ENCODE results near the gene RABEP2.
A peak's percentile ranks its signal among the peaks of the same experiment; 100 is the strongest.
"Not testable (repeated sequence)": the region's sequence is repeated elsewhere in the genome, so short reads cannot be mapped to it uniquely, and the experiment has no call there.

RABEP2 gene, protein sequence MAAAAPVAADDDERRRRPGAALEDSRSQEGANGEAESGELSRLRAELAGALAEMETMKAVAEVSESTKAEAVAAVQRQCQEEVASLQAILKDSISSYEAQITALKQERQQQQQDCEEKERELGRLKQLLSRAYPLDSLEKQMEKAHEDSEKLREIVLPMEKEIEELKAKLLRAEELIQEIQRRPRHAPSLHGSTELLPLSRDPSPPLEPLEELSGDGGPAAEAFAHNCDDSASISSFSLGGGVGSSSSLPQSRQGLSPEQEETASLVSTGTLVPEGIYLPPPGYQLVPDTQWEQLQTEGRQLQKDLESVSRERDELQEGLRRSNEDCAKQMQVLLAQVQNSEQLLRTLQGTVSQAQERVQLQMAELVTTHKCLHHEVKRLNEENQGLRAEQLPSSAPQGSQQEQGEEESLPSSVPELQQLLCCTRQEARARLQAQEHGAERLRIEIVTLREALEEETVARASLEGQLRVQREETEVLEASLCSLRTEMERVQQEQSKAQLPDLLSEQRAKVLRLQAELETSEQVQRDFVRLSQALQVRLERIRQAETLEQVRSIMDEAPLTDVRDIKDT

DNA sequence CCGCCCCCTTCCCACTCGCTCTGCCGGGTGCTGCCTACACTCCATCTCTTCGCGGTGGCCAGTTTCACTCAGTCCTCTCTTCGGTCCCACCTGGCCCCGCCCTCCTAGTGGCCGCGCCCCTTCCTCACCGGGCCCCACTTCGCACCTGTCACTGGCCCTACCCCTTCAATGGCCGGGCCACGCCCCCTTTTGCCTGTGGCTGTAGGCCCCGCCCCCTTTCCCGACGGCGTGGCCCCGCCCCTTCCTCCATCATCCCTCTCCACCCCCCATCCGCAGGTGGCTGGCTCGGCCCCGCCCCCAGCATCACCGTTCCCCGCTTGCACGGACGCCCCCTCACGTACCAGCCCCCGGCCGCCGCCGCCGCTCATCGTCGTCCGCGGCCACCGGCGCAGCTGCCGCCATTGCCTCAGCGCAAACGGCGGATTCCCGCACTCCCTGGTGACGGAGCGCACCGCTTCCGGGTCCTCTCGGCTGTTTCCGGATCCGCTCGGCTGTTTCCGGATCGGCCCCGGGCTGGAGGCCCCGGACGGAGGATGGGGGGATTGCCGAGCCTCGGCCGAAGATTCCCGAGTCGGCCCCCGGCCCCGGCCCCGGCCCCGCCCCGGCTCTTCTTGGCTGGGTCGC, at the start of gene RABEP2:
RABEP2 (minus strand) TSS at position 477 of the 624 bp plus-strand sequence; CDS start at position 402, 75 bp downstream.
- DNase-seq (ENCODE audit: low spot score): peak; percentile 95
- FAIRE-seq: no peak

DNA sequence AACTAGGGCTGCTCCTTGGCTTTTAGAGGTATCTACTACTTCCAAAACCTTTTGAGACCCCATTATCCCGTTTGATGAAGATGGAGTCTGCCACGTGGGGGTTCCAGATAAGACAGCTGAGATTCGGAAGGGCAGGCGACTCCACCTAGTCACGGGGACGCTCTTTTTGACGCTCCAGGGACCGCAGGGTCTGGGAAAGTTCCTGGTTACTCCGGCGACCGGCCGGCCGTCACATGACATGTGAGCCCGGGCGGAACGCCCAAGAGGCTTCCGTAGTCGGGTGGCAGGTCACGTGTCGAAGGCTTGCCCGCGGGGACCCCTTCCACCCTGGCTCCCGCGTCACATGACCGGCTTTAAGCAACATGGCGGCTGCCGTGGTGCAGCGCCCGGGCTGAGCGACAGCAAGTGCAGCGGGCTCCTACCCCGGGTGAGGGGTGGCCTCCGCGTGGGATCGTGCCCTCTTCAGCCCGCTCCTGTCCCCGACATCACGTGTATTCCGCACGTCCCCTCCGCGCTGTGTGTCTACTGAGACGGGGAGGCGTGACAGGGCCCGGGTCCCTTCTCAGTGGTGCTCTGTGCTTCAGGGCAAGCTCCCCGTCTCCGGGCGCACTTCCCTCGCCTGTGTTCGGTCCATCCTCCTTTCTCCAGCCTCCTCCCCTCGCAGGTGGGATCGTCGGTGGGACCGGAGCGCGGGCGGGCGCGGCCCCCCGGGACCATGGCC, 49.6 kb upstream of the RABEP2 start, which contains the start of gene SPNS1:
SPNS1 (plus strand) TSS at position 342 of the 721 bp plus-strand sequence; CDS start at position 716, 374 bp downstream.
- FAIRE-seq (no peak), DNase-seq (ENCODE audit: low spot score) (peak; percentile 95)

DNA sequence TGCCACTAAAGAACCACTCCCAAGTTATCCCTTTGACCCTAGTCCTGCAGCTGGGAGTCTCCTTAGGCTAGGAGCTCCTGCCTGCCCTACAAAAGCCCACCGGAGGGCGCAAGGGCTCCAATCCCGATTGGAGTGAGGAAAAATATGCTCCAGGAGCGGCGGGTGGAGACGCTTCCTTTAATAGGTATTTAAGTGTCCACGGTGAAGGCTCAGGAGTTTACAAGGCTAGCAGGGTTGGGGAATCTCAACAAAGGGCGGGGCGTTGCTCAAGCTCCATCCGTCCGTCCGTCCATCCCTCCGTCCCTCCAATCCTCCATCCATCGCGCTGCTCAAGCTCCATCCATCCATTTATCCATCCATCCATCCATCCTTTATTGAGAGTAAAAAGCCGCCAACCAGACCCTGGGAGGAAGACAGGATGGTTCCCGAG, 49.0 kb upstream of the RABEP2 start:
- DNase-seq (ENCODE audit: low spot score): peak; percentile 68
- no peak for FAIRE-seq

DNA sequence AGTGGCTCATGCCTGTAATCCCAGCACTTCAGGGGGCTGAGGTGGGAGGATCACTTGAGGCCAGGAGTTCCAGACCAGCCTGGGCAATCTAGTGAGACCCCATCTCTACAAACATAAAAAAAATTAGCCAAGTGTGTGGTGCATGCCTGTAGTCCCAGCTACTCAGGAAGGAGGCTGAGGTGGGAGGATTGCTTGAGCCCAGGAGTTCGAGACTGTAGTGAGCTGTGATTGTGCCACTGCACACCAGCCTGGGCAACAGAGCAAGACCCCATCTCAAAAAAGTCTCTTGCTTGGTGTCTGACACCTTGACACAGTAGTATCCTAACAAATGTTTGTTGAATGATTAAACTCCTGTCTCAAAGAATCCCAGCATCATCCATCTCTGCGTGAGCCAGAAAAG, 44.7 kb upstream of the RABEP2 start:
- not testable (repeated sequence) for FAIRE-seq; DNase-seq (ENCODE audit: low spot score)

DNA sequence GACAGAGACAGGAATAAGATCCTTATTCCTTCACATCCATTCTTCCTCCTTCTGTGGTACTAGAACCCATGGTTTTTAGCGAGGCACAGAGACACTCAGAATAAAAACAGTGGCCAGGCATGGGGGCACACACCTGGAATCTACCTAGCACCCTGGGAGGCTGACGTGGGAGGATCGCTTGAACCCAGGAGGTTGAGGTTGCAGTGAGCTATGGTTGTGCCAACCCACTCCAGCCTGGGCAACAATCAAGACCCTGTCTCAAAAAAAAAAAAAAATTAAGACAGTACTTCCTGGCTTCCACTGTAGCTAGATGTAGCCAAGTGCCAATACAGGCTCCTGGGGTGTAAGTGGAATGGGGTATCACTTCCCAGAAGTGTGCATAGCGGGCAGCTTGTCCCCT, 42.1 kb upstream of the RABEP2 start:
- no peak for FAIRE-seq
- no peak for DNase-seq (ENCODE audit: low spot score)

DNA sequence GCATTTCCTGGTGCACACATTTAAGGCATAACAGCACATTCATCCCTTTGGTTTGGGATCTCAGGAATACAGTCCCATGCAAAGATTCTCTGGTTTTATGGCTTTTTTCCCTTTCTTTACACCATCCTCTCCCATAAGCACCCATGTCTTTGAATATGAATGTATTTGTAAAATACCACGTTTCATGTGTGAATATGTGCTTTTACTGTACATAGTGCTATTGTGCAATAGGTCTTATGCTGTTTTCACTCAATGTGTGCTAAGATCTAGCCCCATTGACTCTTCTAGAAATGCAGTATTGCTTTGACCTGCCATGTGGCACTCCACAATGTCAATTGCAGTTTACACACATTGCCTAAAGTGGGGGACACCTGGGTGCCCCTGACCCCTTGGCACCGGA, 39.5 kb upstream of the RABEP2 start:
- DNase-seq (ENCODE audit: low spot score) (no peak), FAIRE-seq (no peak)

DNA sequence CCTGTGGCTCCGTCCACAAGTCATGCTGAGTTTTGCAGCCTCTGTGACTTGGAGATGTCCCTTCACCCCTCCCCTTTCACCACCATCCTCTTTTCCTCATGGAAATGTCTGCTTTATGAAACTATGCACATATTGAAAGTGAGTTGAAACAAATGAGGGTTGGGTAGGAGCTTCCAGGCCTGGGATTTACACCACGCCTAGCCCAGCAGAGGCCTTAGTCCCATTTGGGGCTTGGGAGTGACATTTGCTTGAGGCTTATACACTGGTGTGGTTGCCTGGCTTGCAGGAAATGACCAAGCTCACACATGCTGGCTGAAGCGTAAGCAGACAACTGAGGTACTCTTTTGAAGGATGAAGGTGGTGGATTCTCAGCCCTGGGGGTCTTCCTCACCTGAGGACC, 39.0 kb upstream of the RABEP2 start:
- FAIRE-seq (no peak), DNase-seq (ENCODE audit: low spot score) (no peak)

DNA sequence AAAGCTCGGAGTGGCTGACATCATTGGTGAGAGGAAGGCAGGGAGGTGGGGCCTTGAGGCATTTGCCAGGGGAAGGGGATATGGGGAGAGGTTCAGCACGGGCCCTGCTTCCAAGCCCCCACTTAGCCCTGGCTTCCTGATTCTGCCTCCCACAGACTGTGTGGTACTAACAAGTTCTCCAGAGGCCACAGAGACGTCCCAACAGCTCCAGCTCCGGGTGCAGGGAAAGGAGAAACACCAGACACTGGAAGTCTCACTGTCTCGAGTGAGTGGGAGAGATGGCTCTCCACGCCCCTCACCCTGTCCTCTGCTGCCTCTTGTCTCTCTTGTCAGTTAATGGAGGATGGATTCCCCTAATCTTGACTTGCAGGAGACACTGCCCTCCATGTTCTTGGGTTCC, 33.8 kb upstream of the RABEP2 start:
- FAIRE-seq (no peak), DNase-seq (ENCODE audit: low spot score) (no peak)

DNA sequence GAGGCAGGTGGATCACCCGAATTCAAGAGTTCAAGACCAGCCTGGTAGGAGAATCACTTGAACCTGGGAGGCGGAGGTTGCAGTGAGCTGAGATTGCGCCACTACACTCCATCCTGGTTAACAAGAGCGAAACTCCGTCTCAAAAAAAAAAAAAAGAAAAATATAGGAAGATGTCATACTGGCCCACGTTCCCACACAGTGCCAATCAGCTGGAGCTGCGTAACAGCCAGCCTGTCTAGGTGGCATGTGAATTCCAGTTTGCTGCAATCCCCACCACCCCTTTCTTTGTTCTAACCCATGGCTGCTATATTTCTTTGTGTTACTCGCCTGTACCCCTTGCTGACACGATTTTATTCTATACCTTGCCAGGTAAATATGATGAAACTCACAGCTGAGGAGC, 33.2 kb upstream of the RABEP2 start:
- FAIRE-seq (no peak), DNase-seq (ENCODE audit: low spot score) (no peak)

DNA sequence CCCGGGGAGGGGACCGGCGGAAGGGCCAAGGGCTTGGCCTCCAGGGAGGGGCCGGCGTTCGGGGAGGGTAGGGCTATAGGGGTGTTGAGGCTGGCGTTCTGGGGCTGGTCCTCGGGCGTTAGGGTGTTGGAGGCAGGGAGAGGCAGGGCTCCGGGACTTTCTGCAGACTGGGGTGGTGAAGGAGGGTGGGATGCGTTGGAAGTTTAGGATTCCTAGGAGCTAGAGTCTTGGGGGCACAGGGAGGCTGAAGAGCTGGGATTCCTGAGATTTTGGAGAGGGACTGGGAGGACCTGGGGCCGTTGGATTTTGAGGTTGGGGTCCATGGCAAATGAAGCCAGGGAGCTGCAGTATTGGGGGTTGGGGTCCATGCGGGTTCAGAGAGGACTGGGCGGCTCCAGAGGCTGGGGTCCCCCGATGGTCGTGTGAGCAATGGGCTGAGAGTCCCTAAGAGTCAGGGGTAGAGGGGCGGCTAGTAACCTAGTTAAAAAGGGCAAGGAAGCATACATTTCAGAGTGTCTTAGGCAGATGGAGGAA, 26.4 kb upstream of the RABEP2 start:
- FAIRE-seq (no peak), DNase-seq (ENCODE audit: low spot score) (no peak)

DNA sequence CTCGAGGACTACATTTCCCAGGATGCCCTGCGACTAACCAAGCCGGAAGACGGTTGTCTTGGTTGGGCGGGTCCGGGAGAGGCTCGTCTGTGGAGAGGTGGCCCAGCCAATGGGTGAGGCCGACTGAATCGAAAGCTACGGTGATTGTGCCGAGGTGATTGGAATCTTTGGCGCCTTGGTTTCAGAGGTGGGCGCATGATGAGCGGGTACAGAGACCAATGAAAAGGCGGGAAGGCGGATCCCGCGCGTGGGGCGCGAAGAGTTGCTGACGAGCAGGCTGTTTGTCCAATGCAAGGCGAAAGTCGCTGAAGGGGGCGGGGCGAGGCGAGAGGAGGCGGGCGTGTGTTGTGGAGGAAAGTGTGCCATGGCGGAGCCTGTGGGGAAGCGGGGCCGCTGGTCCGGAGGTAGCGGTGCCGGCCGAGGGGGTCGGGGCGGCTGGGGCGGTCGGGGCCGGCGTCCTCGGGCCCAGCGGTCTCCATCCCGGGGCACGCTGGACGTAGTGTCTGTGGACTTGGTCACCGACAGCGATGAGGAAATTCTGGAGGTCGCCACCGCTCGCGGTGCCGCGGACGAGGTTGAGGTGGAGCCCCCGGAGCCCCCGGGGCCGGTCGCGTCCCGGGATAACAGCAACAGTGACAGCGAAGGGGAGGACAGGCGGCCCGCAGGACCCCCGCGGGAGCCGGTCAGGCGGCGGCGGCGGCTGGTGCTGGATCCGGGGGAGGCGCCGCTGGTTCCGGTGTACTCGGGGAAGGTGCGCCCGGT, 25.8 kb upstream of the RABEP2 start, which contains the start of gene NFATC2IP:
NFATC2IP (plus strand) TSS at position 290 of the 762 bp plus-strand sequence; CDS start at position 365, 75 bp downstream.
- DNase-seq (ENCODE audit: low spot score) (peak; percentile 96), FAIRE-seq (peak; percentile 42)

DNA sequence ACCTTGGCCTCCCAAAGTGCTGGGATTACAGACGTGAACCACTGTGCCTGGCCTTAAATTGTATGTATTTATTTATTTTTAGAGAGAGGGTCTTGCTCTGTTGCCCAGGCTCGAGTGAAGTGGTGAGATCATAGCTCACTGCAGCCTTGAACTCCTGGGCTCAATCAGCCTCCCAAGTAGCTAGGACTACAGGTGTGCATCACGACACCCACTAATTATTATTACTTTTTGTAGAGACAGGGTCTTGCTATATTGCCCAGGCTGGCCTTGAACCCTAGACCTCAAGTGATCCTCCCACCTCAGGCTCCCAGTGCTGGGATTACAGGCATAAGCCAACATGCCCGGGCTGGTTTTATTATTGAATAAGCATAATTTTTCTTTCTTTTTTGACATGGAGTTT, 21.6 kb upstream of the RABEP2 start:
- no peak for FAIRE-seq

DNA sequence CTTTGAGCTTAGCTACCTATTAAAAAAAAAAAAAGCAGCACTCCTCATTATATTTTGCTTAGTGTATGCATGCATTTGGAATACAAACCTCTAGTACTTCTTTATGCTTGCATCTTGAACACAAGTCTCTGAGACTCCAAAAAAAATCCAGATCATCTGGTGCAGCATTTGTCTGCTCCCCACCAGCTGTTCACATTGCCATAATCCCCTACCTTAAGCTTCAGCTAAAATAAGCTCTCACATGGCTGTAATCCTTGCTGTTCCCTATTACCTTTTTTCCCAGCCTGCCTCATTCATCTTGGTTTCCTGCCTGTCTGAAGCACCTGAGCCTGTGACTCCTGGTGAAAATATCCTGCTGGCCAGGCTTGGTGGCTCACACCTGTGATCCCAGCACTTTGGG, 18.2 kb upstream of the RABEP2 start:
- no peak for DNase-seq (ENCODE audit: low spot score)
- no peak for FAIRE-seq

More for the DNA sequence above, 21.6 kb upstream of the RABEP2 start:
- no peak for DNase-seq (ENCODE audit: low spot score)

DNA sequence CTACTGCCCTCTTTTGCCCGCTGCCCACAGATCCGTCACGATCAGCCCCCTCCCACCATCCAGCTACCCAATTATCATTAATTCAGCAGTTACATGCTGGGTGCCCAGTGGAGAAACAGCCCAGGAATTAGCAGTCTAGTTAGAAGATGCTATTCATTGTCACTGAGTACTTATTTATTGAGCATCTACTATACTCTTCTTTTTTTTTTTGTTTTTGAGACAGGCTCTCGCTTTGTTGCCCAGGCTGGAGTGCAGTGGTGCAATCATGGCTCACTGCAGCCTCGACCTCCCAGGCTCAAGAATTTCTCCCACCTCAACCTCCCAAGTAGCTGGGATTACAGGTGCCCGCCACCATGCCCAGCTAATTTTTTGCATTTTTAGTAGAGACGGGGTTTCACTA, 14.8 kb upstream of the RABEP2 start:
- not testable (repeated sequence) for FAIRE-seq; DNase-seq (ENCODE audit: low spot score)

DNA sequence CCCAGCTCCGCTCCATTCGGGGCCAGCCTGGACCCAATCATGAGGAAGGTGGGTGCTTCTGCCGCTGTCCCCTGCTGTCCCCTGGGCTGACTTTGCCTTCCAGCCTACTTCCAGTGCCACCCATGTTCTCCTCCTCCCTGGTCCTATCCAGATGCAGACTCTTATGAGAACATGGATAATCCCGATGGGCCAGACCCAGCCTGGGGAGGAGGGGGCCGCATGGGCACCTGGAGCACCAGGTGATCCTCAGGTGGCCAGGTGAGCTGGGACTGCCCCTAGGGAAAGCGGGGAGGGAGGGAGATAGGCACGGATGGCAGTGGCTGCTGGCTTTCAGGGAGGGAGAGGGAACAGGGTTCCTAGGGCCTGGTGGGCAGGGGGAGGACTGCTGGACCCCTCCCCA, 13.7 kb upstream of the RABEP2 start:
- FAIRE-seq (no peak), DNase-seq (ENCODE audit: low spot score) (no peak)

DNA sequence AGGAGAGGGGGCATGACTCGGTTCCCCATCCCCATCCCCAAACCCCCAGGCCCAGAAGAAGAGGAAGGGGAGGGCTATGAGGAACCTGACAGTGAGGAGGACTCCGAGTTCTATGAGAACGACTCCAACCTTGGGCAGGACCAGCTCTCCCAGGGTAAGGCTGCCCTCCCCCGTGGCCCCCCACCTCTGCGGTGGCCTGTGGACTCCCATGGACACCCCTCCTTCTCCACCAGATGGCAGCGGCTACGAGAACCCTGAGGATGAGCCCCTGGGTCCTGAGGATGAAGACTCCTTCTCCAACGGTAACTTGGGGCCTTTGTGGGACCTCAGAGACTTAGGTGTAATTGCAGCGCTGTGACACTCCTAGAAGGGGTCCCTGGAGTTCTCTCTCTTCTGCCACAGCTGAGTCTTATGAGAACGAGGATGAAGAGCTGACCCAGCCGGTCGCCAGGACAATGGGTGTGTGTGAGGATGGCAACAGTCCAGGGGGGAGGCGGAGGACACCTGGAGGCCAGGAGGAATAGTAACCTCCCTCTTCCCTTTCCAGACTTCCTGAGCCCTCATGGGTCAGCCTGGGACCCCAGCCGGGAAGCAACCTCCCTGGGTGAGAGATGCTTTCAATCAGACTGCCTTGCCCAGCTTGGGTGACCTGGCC, 12.3 kb upstream of the RABEP2 start:
- FAIRE-seq (no peak), DNase-seq (ENCODE audit: low spot score) (no peak)

DNA sequence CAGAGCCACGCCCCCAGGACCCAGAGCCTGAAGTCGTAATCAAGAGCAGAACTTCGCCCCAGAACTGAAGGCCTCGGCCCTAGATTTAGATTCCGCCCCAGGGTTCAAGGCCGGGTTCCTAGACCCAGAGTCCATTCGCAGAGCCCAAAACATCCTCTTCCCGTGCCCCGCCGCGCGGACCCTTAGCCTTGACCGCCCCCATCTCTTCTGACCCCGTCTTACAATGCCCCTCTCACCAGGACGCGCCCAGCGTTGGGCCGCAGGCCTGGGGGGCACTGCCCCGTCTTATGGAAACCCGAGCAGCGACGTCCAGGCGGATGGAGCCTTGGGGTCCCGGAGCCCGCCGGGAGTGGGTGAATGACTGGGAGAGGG, 11.7 kb upstream of the RABEP2 start:
- FAIRE-seq (no peak), DNase-seq (ENCODE audit: low spot score) (no peak)

DNA sequence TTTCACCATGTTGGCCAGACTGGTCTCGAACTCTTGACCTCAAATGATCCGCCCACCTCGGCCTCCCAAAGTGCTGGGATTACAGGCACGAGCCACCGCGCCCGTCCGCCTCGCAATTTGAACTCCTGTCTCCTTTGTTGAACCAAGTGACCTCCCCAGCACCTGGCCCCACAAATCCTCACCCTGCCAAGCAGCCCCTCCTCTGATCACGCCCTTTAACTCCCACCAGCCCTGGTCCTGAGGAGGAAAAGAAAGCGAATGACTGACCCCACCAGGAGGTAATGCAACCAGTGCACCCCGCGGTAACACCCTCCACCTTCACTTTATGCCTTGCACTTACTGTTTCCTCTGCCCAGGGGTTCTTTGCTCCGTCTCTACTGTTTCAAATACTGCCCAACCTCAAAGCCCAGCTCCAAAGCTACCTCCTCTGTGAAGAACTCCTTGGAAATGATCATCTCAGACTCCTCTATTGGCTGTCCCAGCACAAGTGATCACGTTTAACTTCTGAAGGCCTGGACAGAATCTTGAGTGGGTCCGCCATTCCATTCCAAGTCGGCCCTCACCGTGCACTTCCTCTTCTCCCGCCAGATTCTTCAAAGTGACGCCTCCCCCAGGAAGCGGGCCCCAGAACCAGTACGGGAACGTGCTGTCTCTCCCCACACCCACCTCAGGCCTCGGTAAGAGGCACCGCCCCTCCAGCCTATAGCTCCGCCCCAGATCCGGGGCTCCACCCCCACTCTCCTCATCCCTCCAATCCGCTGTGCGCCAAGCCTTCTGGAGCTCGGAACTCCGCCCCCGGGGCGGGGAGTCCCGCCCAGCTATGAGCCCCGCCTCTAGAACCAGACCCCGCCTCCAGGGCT, 11.1 kb upstream of the RABEP2 start:
- FAIRE-seq (no peak), DNase-seq (ENCODE audit: low spot score) (peak; percentile 20)

DNA sequence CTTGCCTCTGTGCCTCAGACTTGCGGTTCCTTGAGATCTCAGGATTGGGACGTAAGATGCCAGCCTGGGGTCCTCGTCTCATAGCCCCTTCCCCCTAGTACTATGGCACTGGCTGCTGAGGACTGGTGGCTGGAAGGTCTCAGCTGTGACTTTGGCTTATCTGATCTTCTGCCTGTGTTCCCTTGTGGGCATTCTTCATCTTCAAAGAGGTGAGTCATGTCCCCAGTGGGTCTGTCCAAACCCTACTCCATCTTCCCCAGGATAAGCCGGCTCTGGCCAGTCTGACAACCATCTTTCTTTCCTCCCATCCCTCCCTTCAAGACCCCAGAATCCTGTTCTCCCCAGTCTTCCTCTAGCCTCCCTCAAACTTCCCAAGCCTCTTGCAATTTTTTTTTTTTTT, 10.3 kb upstream of the RABEP2 start:
- FAIRE-seq: no peak

More for the DNA sequence above, 10.3 kb upstream of the RABEP2 start:
- no peak for DNase-seq (ENCODE audit: low spot score)

Data from urothelium cell line (cell line).